ENCODE data around the gene HMBS.

DNA sequence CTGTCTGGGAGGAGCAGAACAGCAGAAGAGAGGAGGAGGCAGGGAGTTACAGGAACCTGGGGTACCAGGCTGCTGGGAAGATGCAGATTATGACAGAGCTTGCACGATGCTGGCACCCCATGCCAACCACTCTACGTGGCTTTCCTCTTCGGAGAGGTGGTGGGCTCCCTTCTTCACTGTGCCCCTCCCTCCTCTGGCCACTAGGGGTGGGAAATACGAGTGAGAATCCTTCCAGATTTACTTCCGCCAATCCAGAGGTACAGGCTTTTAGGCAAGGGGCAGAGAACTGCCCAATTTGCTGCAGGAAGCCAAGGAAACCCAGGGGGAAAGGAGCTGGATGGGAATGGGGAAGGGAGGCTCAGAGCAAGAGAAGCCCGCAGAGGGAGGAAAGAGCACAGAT lies 40.0 kb upstream of the HMBS start:
- TF ChIP-seq, protein P1, sequence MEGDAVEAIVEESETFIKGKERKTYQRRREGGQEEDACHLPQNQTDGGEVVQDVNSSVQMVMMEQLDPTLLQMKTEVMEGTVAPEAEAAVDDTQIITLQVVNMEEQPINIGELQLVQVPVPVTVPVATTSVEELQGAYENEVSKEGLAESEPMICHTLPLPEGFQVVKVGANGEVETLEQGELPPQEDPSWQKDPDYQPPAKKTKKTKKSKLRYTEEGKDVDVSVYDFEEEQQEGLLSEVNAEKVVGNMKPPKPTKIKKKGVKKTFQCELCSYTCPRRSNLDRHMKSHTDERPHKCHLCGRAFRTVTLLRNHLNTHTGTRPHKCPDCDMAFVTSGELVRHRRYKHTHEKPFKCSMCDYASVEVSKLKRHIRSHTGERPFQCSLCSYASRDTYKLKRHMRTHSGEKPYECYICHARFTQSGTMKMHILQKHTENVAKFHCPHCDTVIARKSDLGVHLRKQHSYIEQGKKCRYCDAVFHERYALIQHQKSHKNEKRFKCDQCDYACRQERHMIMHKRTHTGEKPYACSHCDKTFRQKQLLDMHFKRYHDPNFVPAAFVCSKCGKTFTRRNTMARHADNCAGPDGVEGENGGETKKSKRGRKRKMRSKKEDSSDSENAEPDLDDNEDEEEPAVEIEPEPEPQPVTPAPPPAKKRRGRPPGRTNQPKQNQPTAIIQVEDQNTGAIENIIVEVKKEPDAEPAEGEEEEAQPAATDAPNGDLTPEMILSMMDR (IDR thresholded peaks at IDR 0.05) = no peak
- no peak for TF ChIP-seq POLR2AphosphoS5 (IDR thresholded peaks at IDR 0.05)
- TF ChIP-seq POLR2A (IDR thresholded peaks at IDR 0.05) = no peak

All from prostate gland (tissue), 2 donors.